Fibroblast of the aortic adventitia (primary cell): ENCODE measurements around the gene IGF2BP3. TPM values are rescaled to one million over a fixed set of nuclear protein-coding genes. Genes with fewer than 3 reads are reported as not detected.
A peak's percentile ranks its signal among the peaks of the same experiment; 100 is the strongest.

Experiments used
- DNase-seq: peaks from one replicate; pipeline ENCODE4 v3.0.0-alpha.2; 2010; ENCODE audit warnings: low read depth
- H3K4me3 ChIP-seq: 2 replicates; pipeline ENCODE4 v1.5.1; 2011; ENCODE audit warnings: low read depth, mild to moderate bottlenecking, control low read depth, low read length, moderate library complexity
- total RNA-seq: library from RNA; depleted of rRNA; stranded (reverse); fragments of >200 nt; gene quantifications from 2 replicates; pipeline ENCODE4 v1.2.3, GENCODE V29; 2012; ENCODE audit warnings: low replicate concordance
- TF ChIP-seq, protein P1 (sequence below): IDR thresholded peaks from 2 replicates; pipeline ENCODE4 v1.5.1; 2011; ENCODE audit warnings: mild to moderate bottlenecking, low read length, control low read depth, inconsistent platforms; ENCODE audit not compliant: insufficient read depth

Gene IGF2BP3
- total RNA-seq, 1 donor, result 116 TPM

GRCh38 chr7:23336086-23336485 lies 134.2 kb downstream of the IGF2BP3 start:
- DNase-seq, result no peak
- TF ChIP-seq, protein P1, sequence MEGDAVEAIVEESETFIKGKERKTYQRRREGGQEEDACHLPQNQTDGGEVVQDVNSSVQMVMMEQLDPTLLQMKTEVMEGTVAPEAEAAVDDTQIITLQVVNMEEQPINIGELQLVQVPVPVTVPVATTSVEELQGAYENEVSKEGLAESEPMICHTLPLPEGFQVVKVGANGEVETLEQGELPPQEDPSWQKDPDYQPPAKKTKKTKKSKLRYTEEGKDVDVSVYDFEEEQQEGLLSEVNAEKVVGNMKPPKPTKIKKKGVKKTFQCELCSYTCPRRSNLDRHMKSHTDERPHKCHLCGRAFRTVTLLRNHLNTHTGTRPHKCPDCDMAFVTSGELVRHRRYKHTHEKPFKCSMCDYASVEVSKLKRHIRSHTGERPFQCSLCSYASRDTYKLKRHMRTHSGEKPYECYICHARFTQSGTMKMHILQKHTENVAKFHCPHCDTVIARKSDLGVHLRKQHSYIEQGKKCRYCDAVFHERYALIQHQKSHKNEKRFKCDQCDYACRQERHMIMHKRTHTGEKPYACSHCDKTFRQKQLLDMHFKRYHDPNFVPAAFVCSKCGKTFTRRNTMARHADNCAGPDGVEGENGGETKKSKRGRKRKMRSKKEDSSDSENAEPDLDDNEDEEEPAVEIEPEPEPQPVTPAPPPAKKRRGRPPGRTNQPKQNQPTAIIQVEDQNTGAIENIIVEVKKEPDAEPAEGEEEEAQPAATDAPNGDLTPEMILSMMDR, result no peak
- no peak overlapping the region for H3K4me3 ChIP-seq

- DNase-seq, result peak; percentile 33
- TF ChIP-seq, protein P1, result no peak
- H3K4me3 ChIP-seq, result no peak overlapping the region
Measured at GRCh38 chr7:23335621-23336020, 134.7 kb downstream of the IGF2BP3 start.

DNA sequence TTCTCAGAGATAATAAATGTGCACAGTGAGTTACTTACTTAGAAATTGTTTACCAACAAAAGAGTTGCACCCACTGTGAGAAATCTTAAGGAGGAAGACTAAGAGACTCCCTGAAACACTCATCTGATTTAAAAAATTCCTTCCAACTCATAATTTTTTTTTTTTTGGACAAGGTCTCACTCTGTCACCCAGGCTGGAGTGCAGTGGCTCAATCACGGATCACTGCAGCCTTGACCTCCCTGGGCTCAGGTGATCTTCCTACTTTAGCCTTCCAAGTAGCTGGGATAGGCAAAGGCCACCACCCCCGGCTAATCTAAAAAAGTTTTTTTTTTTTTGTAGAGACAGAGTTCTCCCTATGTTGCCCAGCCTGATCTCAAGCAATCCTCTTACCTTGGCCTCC lies 135.2 kb downstream of the IGF2BP3 start:
- no peak for DNase-seq
- TF ChIP-seq, protein P1, result no peak
- H3K4me3 ChIP-seq, result no peak overlapping the region

- H3K4me3 ChIP-seq, result no peak overlapping the region
- TF ChIP-seq, protein P1, result no peak
- DNase-seq, result peak; percentile 99
Measured at GRCh38 chr7:23334482-23335056, 135.7 kb downstream of the IGF2BP3 start.

- peak; percentile 96 for DNase-seq
- no peak overlapping the region for H3K4me3 ChIP-seq
- TF ChIP-seq, protein P1, result no peak
Measured at GRCh38 chr7:23333671-23334246, 136.5 kb downstream of the IGF2BP3 start.

DNA sequence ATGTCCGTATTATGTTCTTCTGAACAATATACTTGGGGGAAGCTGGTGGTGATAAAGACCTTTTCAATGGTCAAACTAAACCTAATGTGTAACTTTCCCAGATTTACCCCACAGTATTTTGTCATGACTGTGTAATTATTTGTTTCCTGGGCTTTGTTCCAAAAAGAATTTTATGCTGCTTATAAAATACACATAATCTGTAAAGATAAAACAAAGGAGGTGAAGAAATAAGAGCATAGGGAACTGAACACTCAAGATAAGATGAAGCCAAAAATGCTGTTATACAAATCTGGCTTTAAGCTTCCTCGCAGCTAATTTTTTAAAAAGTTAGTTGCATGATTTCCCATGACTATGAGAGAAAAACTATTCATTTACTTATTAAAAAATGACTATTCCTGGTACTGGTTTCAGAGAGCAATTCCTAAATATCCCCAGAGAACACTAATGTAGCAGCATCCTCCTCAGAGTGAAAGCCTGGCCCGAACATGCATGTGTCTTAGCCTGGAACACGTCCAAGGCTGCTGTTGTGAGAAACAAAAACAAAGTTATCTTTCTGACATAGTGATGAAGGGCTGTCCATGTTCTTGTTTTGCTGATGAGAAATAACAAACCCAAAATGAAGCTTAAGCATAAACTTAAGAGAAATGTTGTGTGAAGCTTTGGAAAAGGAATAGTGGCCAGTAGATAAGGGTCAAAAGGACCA lies 137.2 kb downstream of the IGF2BP3 start:
- DNase-seq, result peak; percentile 92
- no peak overlapping the region for H3K4me3 ChIP-seq
- TF ChIP-seq, protein P1, result no peak
